ENCODE results near the gene APOA5. TPM values are rescaled to one million over a fixed set of nuclear protein-coding genes. Genes with fewer than 3 reads are reported as not detected.

Gene APOA5
- total RNA-seq, 2 experiments from 2014 or later: not detected

GRCh38 chr11:116740741-116741140, 50.9 kb downstream of the APOA5 start:
- ChIA-PET POLR2A (no interaction called here), CTCF (no interaction called here)

Other genes with a start within 250 kb of the APOA5 start
- gene BUD13, start 18.9 kb downstream of the APOA5 start, total RNA-seq: 10 to 100 TPM; 32.1 to 33.6 TPM
- 100 to 1,000 TPM; 111 to 112 TPM for gene ZPR1, start 3.9 kb downstream of the APOA5 start, total RNA-seq
- not detected for gene APOA4, start 31.4 kb upstream of the APOA5 start, total RNA-seq
- not detected for gene APOC3, start 38.0 kb upstream of the APOA5 start, total RNA-seq
- under 1 TPM in 1 of 2 experiments, not detected in 1; 0.34 TPM for gene APOA1, start 45.7 kb upstream of the APOA5 start, total RNA-seq